ENCODE data around the gene ARHGEF40. TPM values are rescaled to one million over a fixed set of nuclear protein-coding genes. Genes with fewer than 3 reads are reported as not detected.

Gene ARHGEF40
- total and polyA plus RNA-seq, 7 donors: 6.8 to 18.7 (median 10.1) TPM

DNA sequence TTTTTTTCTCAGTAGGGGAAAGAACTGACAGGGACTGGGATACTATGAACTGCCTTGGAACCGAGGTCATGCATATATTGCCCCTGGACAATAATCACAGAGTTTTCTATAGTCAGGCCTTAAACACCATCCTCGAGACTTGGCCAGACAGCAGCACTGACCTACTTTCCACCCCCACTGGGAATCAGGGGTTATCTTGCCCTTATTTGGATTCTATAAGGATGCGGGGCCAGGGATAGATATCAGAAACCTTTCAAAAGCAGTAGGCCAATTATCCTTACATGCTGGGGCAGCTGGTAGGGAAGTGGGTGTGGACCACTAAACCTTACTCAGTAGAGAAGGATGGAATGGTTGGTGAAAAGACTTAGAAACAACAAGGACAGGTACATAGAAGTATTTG, 26.3 kb downstream of the ARHGEF40 start:
- H3K4me3 ChIP-seq: no peak overlapping the region
- peaks cover 0 to 15% of the 10 kb centered on the region in 2 donors for H3K36me3 ChIP-seq (ENCODE audit: insufficient read depth in 1 of 2, low read depth in 1 of 2)
- TF ChIP-seq, protein P1, sequence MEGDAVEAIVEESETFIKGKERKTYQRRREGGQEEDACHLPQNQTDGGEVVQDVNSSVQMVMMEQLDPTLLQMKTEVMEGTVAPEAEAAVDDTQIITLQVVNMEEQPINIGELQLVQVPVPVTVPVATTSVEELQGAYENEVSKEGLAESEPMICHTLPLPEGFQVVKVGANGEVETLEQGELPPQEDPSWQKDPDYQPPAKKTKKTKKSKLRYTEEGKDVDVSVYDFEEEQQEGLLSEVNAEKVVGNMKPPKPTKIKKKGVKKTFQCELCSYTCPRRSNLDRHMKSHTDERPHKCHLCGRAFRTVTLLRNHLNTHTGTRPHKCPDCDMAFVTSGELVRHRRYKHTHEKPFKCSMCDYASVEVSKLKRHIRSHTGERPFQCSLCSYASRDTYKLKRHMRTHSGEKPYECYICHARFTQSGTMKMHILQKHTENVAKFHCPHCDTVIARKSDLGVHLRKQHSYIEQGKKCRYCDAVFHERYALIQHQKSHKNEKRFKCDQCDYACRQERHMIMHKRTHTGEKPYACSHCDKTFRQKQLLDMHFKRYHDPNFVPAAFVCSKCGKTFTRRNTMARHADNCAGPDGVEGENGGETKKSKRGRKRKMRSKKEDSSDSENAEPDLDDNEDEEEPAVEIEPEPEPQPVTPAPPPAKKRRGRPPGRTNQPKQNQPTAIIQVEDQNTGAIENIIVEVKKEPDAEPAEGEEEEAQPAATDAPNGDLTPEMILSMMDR (IDR thresholded peaks at IDR 0.05): no peak
- peaks cover 18% of the 10 kb centered on the region for H3K4me1 ChIP-seq
- 54 to 67% (median 60%) methylated on average over 3 of the region's 3 CpGs for WGBS, 3 donors
- ATAC-seq (no peak), DNase-seq (no peak)
- H3K27ac ChIP-seq: peak overlapping the region; percentile 73
- no peaks in the 10 kb centered on the region for H3K27me3 ChIP-seq (ENCODE audit: insufficient read depth in 3 of 3, low read length in 2 of 3)
- intact Hi-C loops (cut with DNase I): loop anchor here in 1 of 2 donors (10.0 kb wide), 1 partner anchor 412 kb away; the partner anchor contains the start of genes ANG and RNASE4
- no peaks in the 10 kb centered on the region for H3K9me3 ChIP-seq

DNA sequence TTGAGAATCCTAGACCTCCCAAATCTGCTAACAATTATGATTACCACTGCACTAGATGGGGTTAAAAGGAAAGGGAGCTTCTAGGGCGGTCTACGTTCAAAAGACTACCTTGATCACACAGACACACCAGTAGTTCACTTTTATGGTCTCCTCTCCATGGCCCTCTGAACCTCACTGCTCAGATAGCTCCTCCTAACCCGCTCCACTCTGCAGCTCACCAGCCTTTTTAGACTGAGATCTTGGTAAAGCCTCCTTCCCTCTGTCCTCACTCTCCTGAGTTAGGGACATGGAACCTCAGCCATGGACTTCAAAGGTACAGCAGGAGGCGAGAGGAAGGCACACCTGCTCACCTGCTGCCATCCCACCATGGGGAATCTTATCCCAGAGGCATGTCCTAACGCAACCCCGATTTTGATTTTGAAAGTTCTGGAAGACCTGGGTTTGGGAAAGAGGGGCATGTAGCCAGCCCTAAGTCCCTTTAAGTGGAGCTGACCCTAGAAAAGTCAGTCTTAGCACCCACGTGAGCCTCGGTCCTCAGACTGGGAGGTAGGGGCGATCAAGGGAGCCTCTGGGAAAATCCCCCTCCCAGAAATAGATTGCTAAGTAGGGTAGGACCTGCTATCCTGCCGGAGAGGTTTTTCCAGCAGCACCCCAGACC, 27.0 kb downstream of the ARHGEF40 start:
- WGBS, 3 donors: 44 to 50% (median 46%) methylated on average over 10 of the region's 10 CpGs
- TF ChIP-seq, protein P1 (IDR thresholded peaks at IDR 0.05): no peak
- H3K4me3 ChIP-seq: peak overlapping the region; percentile 52
- ATAC-seq (peak in 1 of 4 donors; percentile 1), DNase-seq (no peak)
- no peaks in the 10 kb centered on the region for H3K9me3 ChIP-seq
- H3K36me3 ChIP-seq (ENCODE audit: insufficient read depth in 1 of 2, low read depth in 1 of 2): peaks cover 0 to 9% of the 10 kb centered on the region in 2 donors
- no peaks in the 10 kb centered on the region for H3K27me3 ChIP-seq (ENCODE audit: insufficient read depth in 3 of 3, low read length in 2 of 3)
- peak overlapping the region; percentile 73 for H3K27ac ChIP-seq
- intact Hi-C loops (cut with DNase I): loop anchor here in 1 of 2 donors (10.0 kb wide), 1 partner anchor 412 kb away; the partner anchor contains the start of genes ANG and RNASE4
- peaks cover 18% of the 10 kb centered on the region for H3K4me1 ChIP-seq

DNA sequence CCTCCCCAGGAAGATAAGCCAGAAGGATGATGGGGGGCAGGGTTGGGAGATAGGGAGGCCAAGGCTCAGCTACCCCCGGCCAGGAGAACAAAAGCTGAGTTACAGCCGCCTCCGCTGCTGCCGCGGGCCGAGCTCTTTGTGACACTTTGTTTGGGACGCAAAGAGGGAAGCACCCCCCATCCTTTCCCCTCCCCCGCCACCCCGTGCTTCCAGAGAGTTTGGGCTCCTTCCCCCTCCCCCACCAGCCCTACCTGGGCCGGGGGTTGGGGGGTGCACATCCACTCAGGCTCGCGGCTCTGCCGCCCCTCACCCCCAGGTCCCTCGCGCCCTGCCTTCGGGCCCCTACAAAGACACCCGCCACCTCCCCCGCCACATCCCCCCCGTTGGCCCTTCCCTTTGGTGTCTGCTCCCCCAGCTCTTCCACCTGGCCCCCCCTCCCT, 27.6 kb downstream of the ARHGEF40 start:
- intact Hi-C loops (cut with DNase I): loop anchor here in 1 of 2 donors (10.0 kb wide), 1 partner anchor 413 kb away; the partner anchor contains the start of genes ANG and RNASE4
- Histone ChIP-seq H3K27me3 (ENCODE audit: insufficient read depth in 3 of 3, low read length in 2 of 3) (no peaks in the 10 kb centered on the region), H3K9me3 (no peaks in the 10 kb centered on the region), H3K4me1 (peaks cover 18% of the 10 kb centered on the region), H3K4me3 (peak overlapping the region; percentile 52), H3K27ac (peak overlapping the region; percentile 73), H3K36me3 (ENCODE audit: insufficient read depth in 1 of 2, low read depth in 1 of 2) (peaks cover 0 to 5% of the 10 kb centered on the region in 2 donors)
- DNase-seq (peak in 1 of 2 donors; percentile 34), ATAC-seq (peak in 2 of 4 donors; percentile 22 to 51)
- WGBS, 3 donors: 5 to 16% (median 6%) methylated on average over 9 to 19 of the region's 19 CpGs
- TF ChIP-seq, protein P1 (IDR thresholded peaks at IDR 0.05): no peak

DNA sequence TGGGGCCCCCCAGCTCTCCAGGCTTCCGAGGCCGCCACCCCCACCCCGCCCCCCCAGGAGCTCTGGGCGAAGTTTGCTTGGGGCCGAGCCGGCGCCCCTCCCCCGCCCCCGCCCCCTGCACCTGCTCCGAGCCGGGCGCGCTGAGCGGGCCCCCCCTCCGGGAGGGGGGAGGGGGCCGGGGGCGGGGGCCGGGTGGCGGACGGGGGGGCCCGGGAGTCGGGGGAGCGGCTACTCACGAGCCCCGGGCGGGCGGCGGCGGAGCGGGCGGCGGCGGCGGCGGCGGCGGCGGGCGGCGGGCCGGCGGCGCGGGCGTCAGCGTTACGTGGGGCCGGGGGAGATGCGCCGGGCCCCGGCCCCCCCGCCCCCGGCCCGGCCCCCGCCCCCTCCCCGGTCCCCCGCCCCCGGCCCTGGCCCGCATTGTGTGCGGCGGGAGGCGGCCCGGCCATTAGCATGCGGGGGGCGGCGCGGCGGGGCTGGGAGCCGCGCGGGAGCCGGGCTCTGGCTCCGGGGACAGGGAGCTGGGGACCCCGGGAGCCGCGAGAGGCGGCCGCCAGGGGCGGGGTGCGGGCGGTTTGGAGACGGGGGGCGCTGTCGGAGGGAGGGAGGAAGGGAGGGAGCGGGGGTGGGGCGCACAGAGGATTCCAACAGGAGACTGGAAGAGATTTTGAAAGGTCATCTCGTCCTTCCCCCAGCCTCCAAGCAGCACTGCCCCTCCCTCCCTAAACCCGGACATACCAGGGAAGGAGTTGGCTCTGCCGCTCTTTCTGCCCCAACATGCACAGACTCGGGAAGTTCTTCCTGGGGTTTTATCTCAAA, 28.2 kb downstream of the ARHGEF40 start, which contains the start of gene ZNF219:
Gene ZNF219 (minus strand): TSS at position 580 of the 816 bp plus-strand sequence. CDS start 5,064 bp downstream, outside the sequence.
- ATAC-seq (peak; percentile 49 to 66 (median 57)), DNase-seq (peak; percentile 68 to 70)
- Histone ChIP-seq H3K4me3 (peak within 1 kb of the TSS; percentile 74), H3K4me1 (peaks cover 24% of the 10 kb centered on the region), H3K9me3 (no peaks in the 10 kb centered on the region), H3K27me3 (ENCODE audit: insufficient read depth in 3 of 3, low read length in 2 of 3) (no peaks in the 10 kb centered on the region), H3K27ac (peak within 1 kb of the TSS; percentile 73), H3K36me3 (ENCODE audit: insufficient read depth in 1 of 2, low read depth in 1 of 2) (no peaks in the 10 kb centered on the region)
- TF ChIP-seq, protein P1 (IDR thresholded peaks at IDR 0.05): no peak
- WGBS, 3 donors: 0 to 1% (median 1%) methylated on average over 9 to 69 of the region's 90 CpGs
- intact Hi-C loops (cut with DNase I): loop anchor here in 1 of 2 donors (10.0 kb wide), 1 partner anchor 413 kb away; the partner anchor contains the start of genes ANG and RNASE4
